RCC 7860 (cell line): Measurements from ENCODE around the gene AMOTL1.
"Not testable (repeated sequence)": the region's sequence is repeated elsewhere in the genome, so short reads cannot be mapped to it uniquely, and the experiment has no call there.

ENCODE experiments used
- DNase-seq: peaks from one replicate; pipeline ENCODE4 v3.0.0-alpha.2; 2015; ENCODE audit warnings: low spot score
- FAIRE-seq: peaks from 2 replicates; lab custom pipeline; 2012; peaks lifted over from hg19 to GRCh38; lab: Jason Lieb, UNC

The AMOTL1 gene

DNA sequence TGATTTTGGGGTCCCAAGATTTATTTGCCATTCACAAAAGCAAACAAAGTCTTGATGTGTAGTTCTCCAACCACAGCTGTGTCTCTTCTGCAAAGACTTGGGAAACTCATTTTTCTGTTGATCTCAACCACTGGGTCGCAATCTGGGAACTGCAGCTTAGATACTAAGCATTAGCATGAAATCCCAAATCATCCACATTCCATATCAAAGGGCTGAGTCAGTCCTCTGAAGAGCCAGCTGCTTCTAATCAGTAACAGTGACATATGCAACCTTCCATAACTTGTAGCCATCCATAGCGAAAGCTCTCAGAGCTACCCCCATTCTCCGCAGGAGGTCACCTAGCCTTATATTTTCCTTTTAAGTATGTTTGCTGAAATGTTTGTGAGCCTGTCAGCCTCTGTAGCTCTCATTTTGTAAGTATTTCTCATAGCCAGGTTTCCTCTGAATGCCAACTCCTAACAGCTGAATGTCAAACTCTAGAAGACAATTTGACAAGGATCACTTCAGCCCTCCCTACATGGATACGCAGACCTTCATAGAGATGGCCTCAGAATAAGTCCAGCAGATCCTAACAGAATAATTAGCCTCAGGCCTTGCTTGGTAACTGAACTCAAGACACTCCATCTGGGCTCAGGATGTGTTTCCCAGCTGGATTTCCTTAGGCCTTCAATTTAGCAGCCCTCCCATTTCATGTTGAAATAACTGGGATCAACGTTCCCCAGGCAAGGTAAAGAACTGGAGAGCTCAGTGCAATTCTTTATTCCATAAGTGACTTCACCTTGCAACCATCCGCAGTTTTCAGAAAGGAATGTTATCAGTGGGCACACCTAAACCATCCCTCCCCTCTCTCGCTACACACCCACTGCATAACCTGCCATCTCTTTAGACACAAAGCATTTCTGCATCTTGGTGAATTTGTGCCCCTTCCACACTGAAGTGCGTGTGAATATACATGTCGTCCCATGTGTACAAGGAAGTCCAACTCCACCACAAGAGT, 44.9 kb downstream of the AMOTL1 start:
- FAIRE-seq, DNase-seq: not testable (repeated sequence)

- FAIRE-seq (no peak), DNase-seq (no peak)
Measured at GRCh38 chr11:94814272-94814976, 46.3 kb downstream of the AMOTL1 start.

DNA sequence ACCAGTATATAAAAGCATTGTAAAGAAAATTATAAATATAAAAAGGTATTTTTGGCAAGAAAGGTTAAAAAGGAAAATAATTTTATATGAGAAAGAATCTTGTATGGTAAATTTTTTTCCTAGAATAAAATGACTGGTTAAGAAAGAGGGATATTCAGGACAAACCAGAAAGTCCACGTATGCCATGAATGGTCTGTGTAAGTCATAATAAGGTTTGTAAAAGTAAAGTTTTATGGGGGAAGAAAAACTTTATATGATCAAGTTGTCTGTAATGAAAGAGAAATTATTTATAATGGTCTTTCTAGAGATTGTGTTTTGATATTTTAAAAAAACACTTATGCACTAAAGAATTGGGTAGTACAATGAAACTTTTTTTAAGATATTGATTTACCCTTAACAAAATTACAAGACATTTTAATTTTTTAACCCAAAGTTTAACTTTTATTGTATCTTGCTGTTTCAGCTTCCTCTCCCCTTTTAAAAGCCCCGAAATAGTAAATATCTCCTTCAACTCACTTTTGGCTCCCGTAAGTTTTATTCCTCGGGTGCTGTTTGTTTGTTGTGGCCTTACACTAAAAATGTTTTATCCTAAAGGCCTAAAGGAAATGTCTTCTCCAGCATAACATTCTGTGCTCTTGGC, 47.7 kb downstream of the AMOTL1 start:
- DNase-seq, result peak; percentile 18
- FAIRE-seq, result no peak

GRCh38 chr11:94820480-94820879, 52.3 kb downstream of the AMOTL1 start:
- no peak for FAIRE-seq
- no peak for DNase-seq

DNA sequence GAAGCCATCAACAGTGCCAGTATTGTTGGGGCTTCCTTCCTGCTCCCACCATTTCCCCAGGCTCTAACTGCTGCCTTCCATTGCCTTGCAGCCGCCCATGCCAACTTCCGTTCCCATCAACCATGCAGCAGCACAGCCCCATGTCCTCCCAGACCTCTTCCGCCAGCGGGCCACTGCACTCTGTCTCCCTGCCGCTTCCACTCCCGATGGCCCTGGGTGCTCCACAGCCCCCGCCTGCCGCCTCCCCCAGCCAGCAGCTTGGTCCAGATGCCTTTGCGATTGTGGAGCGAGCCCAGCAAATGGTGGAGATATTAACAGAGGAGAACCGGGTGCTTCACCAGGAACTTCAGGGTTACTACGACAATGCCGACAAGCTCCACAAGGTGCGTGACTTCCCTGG, 53.3 kb downstream of the AMOTL1 start:
- no peak for DNase-seq
- FAIRE-seq, result no peak

DNA sequence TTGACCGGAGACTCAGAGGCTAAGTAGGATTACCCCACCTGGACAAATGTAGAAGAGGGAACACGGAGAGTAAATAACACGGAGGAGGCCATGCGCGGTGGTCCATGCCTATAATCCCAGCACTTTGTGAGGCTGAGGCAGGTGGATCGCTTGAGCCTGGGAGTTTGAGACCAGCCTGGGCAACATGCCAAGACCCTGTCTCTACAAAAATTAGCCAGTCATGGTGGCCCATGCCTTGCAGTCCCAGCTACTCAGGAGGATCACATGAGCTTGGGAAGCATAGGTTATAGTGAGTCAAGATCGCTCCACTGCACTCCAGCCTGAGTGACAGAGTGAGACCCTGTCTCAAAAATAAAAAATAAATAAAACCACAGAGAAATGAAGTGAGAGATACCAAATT, 53.9 kb downstream of the AMOTL1 start:
- FAIRE-seq, result no peak
- DNase-seq, result no peak

DNA sequence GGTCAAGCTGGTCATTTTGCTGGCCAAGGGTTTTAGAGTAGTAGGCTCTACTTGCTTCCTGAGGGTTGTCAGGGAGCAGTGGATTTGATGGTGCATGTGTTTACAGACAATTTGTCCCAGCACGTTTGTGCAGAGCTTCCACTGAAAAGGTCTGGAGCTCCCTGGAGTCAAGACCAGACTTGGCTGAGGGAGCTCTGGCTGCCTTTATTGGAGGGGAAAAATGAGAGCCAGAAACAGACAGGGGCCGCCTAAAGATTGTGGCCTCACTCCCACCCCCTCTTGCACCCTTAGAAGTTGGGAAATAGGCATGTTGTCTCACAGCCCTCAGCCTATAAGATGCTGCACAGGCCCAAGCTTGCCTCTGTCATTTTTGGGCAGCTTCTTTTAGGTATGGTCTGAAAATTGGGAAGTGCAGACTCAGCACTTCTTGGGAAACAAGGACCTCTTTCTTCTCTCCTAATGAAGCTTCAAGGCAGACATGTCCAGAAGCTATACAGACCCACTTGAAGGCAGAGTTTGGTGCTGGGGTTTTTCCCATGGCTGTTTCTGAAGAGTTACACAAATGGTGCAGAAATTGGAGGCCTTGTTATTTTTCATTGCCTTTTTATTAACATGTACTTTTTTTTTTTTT, 55.1 kb downstream of the AMOTL1 start:
- FAIRE-seq, result no peak
- DNase-seq, result no peak

DNA sequence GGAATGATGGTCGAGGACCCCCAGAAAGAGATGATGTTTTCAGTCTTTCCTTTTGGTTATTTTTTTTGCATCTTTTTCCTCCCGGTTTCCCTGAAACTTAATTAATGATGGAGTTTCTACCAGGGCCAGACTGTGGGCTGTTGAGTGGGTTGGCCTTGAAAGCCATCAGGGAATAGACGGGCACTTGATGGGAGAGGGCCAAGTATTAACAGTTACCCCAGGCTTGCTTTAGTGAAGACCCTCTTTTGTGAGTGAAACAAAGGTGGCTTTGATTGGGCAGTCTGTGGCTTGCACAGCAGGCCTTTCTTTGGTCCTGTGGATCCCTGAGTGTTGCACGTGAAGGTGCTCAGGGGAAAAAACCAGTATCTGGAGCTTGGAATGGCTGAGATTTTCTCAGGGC, 56.9 kb downstream of the AMOTL1 start:
- no peak for DNase-seq

DNA sequence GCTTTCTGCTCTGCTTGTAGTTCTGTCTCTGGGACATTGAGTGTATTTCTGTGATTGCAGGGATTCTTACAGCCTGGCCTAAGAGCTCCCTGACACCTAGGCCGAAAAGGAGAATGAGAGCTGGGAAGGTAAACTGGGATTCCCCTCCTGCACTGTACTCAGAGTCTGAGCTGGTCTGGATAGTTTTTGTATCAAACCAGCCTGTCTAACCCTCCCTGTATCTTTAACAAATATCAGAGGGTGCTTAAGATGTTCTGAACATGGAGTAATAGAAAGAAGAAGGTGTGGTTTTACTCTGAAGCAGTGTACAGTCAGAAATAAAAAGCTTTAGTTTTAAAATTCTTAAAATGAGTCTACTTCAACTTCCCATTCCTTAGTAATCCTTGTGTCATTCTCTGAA, 57.3 kb downstream of the AMOTL1 start:
- no peak for FAIRE-seq
- DNase-seq, result no peak

More for the DNA sequence above, 56.9 kb downstream of the AMOTL1 start:
- FAIRE-seq, result no peak

GRCh38 chr11:94826415-94826814, 58.3 kb downstream of the AMOTL1 start:
- DNase-seq (no peak), FAIRE-seq (no peak)

DNA sequence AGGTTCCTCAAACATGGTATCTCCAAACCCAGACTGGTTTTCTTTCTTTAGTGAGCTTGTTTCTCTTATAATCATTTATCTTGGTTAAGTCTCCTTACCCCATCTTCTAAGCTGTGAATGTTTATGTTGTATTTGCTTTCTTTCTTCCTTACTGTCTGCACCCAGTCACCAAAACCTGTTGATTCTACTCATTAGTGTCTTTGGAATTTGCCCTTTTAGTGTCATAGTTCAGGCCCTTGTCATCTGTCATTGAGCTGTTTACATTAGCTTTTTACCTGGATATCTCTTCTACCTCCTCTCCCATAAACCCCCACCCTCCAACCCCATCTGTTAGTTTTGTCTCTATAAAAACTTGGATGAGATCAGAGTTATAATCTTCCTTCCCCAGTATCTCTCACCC, 59.9 kb downstream of the AMOTL1 start:
- FAIRE-seq (no peak), DNase-seq (no peak)

DNA sequence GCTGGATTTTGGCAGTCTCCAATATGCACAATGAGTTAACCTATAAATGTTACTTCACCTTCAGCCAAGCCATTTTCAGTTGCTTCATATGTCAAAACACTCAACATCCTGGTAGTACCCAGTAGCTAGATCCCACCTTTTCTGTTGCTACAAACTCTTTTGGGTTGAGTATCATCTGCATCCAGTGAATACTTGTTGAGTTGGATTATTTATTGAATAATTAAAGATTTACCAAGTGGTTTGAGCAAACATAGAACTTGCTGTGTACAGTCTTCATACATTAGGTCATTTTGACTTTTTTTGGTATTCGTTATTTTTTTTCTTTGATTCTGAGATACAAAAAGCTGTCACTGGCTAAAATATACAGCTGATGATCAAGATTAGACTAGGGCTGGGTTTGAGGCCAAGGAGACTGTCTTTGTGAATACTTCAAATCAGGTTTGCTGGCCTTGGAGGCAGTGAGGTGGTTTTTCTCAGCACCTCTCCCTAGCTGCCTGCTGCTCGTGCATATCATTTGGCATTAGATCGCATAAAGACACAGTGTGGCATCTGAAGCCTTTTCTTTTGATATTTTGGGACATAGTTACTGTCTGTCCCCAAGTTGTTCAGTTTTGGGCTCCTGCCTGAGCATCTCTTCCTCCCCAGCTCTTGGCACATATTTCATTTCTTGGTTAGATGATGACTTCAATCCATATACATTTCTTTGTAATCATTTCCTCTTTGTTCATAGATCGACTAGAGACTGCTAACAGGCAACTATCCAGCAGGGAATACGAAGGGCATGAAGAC, 62.8 kb downstream of the AMOTL1 start:
- no peak for FAIRE-seq

GRCh38 chr11:94831529-94831928, 63.4 kb downstream of the AMOTL1 start:
- DNase-seq (no peak), FAIRE-seq (no peak)

More for the DNA sequence above, 62.8 kb downstream of the AMOTL1 start:
- DNase-seq, result no peak

- DNase-seq (no peak), FAIRE-seq (no peak)
Measured at GRCh38 chr11:94832604-94833235, 64.6 kb downstream of the AMOTL1 start.

GRCh38 chr11:94834911-94835593, 66.9 kb downstream of the AMOTL1 start:
- FAIRE-seq (no peak), DNase-seq (no peak)

- DNase-seq (no peak), FAIRE-seq (no peak)
Measured at GRCh38 chr11:94835594-94835927, 67.4 kb downstream of the AMOTL1 start.

DNA sequence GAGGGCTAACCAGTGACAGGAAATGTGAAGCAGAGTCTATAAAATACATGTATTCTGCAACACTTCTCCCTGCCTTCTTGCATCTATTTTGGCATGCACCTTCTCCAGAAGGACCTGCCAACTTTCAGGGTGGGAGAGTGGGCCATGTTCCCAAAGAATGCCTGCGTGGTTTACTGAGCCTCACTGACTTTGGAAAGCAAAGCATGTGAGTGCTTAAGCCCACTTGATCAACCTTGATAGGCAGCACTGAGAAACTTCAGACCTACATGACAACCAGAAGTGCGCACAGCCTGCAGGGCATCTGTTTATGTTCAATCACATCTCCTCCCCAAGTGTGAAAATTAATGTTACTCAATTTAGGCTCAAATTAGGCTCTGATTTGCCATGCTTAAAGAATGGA, 69.2 kb downstream of the AMOTL1 start:
- DNase-seq (no peak), FAIRE-seq (no peak)

GRCh38 chr11:94838027-94838731, 70.0 kb downstream of the AMOTL1 start:
- DNase-seq (no peak), FAIRE-seq (no peak)

- no peak for DNase-seq
- no peak for FAIRE-seq
Measured at GRCh38 chr11:94840209-94840608, 72.1 kb downstream of the AMOTL1 start.
